Neural cell (in vitro differentiated cells): ENCODE measurements around the gene DTHD1.

Experiments
- EP300 ChIP-seq: fragments of 450-650 bp; conservative IDR thresholded peaks from 2 replicates; pipeline ENCODE4 v1.6.1; 2014; ENCODE audit warnings: antibody characterized with exemption, mild to moderate bottlenecking, moderate library complexity; ENCODE audit not compliant: poor library complexity, severe bottlenecking
- EZH2 ChIP-seq: fragments of 200-600, 300-800 bp; shearing (Covaris generic), sonication (generic); IDR thresholded peaks from 2 replicates; pipeline ENCODE4 v1.6.1; 2014; ENCODE audit warnings: antibody characterized with exemption, low read length, borderline replicate concordance, mild to moderate bottlenecking; ENCODE audit not compliant: insufficient read depth, poor library complexity, severe bottlenecking
- MXI1 ChIP-seq: fragments of 450-650 bp; conservative IDR thresholded peaks from 2 replicates; pipeline ENCODE4 v1.6.1; 2014; ENCODE audit warnings: antibody characterized with exemption, mild to moderate bottlenecking; ENCODE audit not compliant: poor library complexity, severe bottlenecking
- RAD21 ChIP-seq: fragments of 450-650 bp; conservative IDR thresholded peaks from 2 replicates; pipeline ENCODE4 v1.6.1; 2014; ENCODE audit warnings: antibody characterized with exemption, mild to moderate bottlenecking, moderate library complexity
- TF ChIP-seq, protein P1 (sequence below): fragments of 450-650 bp; IDR thresholded peaks from 2 replicates; pipeline ENCODE4 v1.5.1; 2014; ENCODE audit warnings: antibody characterized with exemption, mild to moderate bottlenecking, moderate library complexity; ENCODE audit not compliant: poor library complexity, severe bottlenecking

- TF ChIP-seq EP300 (no peak), RAD21 (no peak), MXI1 (no peak), EZH2 (no peak)
- TF ChIP-seq, protein P1, sequence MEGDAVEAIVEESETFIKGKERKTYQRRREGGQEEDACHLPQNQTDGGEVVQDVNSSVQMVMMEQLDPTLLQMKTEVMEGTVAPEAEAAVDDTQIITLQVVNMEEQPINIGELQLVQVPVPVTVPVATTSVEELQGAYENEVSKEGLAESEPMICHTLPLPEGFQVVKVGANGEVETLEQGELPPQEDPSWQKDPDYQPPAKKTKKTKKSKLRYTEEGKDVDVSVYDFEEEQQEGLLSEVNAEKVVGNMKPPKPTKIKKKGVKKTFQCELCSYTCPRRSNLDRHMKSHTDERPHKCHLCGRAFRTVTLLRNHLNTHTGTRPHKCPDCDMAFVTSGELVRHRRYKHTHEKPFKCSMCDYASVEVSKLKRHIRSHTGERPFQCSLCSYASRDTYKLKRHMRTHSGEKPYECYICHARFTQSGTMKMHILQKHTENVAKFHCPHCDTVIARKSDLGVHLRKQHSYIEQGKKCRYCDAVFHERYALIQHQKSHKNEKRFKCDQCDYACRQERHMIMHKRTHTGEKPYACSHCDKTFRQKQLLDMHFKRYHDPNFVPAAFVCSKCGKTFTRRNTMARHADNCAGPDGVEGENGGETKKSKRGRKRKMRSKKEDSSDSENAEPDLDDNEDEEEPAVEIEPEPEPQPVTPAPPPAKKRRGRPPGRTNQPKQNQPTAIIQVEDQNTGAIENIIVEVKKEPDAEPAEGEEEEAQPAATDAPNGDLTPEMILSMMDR, result no peak
Measured at GRCh38 chr4:36310216-36310615, 28.8 kb downstream of the DTHD1 start.
